HCT116 (cell line): ENCODE measurements around the gene TNXB. TPM values are rescaled to one million over a fixed set of nuclear protein-coding genes. Genes with fewer than 3 reads are reported as not detected.
"Not testable (repeated sequence)": the region's sequence is repeated elsewhere in the genome, so short reads cannot be mapped to it uniquely, and the experiment has no call there.

ENCODE experiments used
- ATAC-seq: fragments of 200-7000 bp; cut with Tn5 transposase; 2 replicates; pipeline ENCODE4 v1.9.1; 2020; ENCODE audit warnings: mild to moderate bottlenecking, moderate library complexity
- BruUV-seq: library from RNA; stranded (reverse); fragments of 400-500 nt; replicated peaks from 2 replicates; lab custom pipeline; 2021; lab: Mats Ljungman, UMichigan
- CTCF ChIA-PET: fragments of 300-600 bp; sonication (Branson Sonifier 250); formaldehyde crosslinking; loops from one replicate; lab custom pipeline; 2021; ENCODE audit warnings: antibody characterized with exemption; lab: Charles Lee
- POLR2A ChIA-PET: fragments of 300-600, 350-600 bp; sonication (Branson Sonifier 250); formaldehyde crosslinking; loops from one replicate; lab custom pipeline; 2021; ENCODE audit warnings: antibody characterized with exemption; lab: Charles Lee
- RAD21 ChIA-PET, 2 experiments: fragments of 300-600 bp; sonication (Branson Sonifier 250); formaldehyde crosslinking; loops; one replicate each; lab custom pipeline; 2023; ENCODE audit warnings: low total read pairs in 2 of 2; ENCODE audit not compliant: uncharacterized antibody in 2 of 2, unreplicated experiment in 2 of 2, low non-redundant PET in 1 of 2; lab: Charles Lee
- DNase-seq: peaks from one replicate; pipeline ENCODE4 v3.0.0-alpha.2; 2010; ENCODE audit warnings: low read depth, low spot score
- H2AFZ ChIP-seq: fragments of 200-600 bp; shearing (Covaris generic), sonication (generic); 2 replicates; pipeline ENCODE4 v1.6.1; 2017; ENCODE audit warnings: low read depth, mixed run types, mixed read lengths, antibody characterized with exemption, low read length; ENCODE audit not compliant: poor library complexity, severe bottlenecking
- H3K27ac ChIP-seq: 2 replicates; pipeline ENCODE4 v1.5.1; 2012; ENCODE audit warnings: low read depth, low read length
- H3K27me3 ChIP-seq: fragments of 200-600 bp; sonication (generic); 2 replicates; pipeline ENCODE4 v1.6.1; 2016; ENCODE audit warnings: mixed run types, low read length, mixed read lengths; ENCODE audit not compliant: insufficient read depth
- H3K36me3 ChIP-seq, 2 experiments: fragments of 200-500 bp in 1 of 2; fragments of 200-600 bp in 1 of 2; sonication (Bioruptor generic) in 1 of 2; sonication (generic) in 1 of 2; 2 replicates each; pipeline versions ENCODE4 v1.5.1 to v1.6.1; 2014 to 2016; ENCODE audit warnings: low read length in 2 of 2, inconsistent platforms in 1 of 2, mixed read lengths in 1 of 2, mixed run types in 1 of 2; ENCODE audit not compliant: insufficient read depth in 2 of 2, control insufficient read depth in 1 of 2
- H3K4me1 ChIP-seq, 2 experiments: fragments of 200-600 bp in 1 of 2; sonication (generic) in 1 of 2; 2 replicates each; pipeline versions ENCODE4 v1.5.1 to v1.6.1; 2012 to 2017; ENCODE audit warnings: low read length in 2 of 2, inconsistent platforms in 1 of 2, mild to moderate bottlenecking in 1 of 2, mixed read lengths in 1 of 2, mixed run types in 1 of 2, moderate library complexity in 1 of 2; ENCODE audit not compliant: insufficient read depth in 2 of 2, control insufficient read depth in 1 of 2
- H3K4me2 ChIP-seq: fragments of 200-600 bp; sonication (generic); 2 replicates; pipeline ENCODE4 v1.6.1; 2017; ENCODE audit warnings: mixed run types, low read length, mixed read lengths
- H3K4me3 ChIP-seq, 2 experiments: fragments of 200-600 bp in 1 of 2; sonication (generic) in 1 of 2; replicated peaks in 1 of 2; 2 replicates each; pipeline ENCODE4 v1.5.1; 2011 to 2016; ENCODE audit warnings: low read length in 2 of 2, control low read depth in 1 of 2, low read depth in 1 of 2, mild to moderate bottlenecking in 1 of 2, mixed read lengths in 1 of 2, mixed run types in 1 of 2
- H3K79me2 ChIP-seq: fragments of 200-600 bp; sonication (generic); 2 replicates; pipeline ENCODE4 v1.6.1; 2017; ENCODE audit warnings: mild to moderate bottlenecking, mixed run types, low read length, moderate library complexity, mixed read lengths; ENCODE audit not compliant: insufficient read depth
- H3K9ac ChIP-seq: fragments of 200-600 bp; sonication (generic); 2 replicates; pipeline ENCODE4 v1.6.1; 2016; ENCODE audit warnings: low read length, mixed read lengths
- H3K9me2 ChIP-seq: fragments of 200-600 bp; sonication (generic), shearing (Covaris generic); 2 replicates; pipeline ENCODE4 v1.6.1; 2017; ENCODE audit warnings: mixed run types, mild to moderate bottlenecking, moderate library complexity; ENCODE audit not compliant: insufficient read depth
- H3K9me3 ChIP-seq, 2 experiments: fragments of 200-500 bp in 1 of 2; fragments of 200-600 bp in 1 of 2; sonication (Bioruptor generic) in 1 of 2; sonication (generic) in 1 of 2; 2 replicates each; pipeline ENCODE4 v1.6.1; 2014 to 2017; ENCODE audit warnings: low read length in 2 of 2, mixed read lengths in 2 of 2, inconsistent platforms in 1 of 2, low read depth in 1 of 2, mild to moderate bottlenecking in 1 of 2, mixed run types in 1 of 2, moderate library complexity in 1 of 2; ENCODE audit not compliant: control insufficient read depth in 1 of 2, insufficient read depth in 1 of 2
- H4K20me1 ChIP-seq: fragments of 200-600 bp; sonication (generic), shearing (Covaris generic); 2 replicates; pipeline ENCODE4 v1.6.1; 2017; ENCODE audit warnings: mixed run types, mild to moderate bottlenecking, moderate library complexity; ENCODE audit not compliant: insufficient read depth
- CEBPB ChIP-seq: IDR thresholded peaks from 2 replicates; pipeline ENCODE4 v1.6.1; 2012; ENCODE audit warnings: low read depth
- FOSL1 ChIP-seq: IDR thresholded peaks from 2 replicates; pipeline ENCODE4 v1.6.1; 2012; ENCODE audit warnings: low read depth
- RAD21 ChIP-seq: IDR thresholded peaks from 2 replicates; pipeline ENCODE4 v1.6.1; 2012; ENCODE audit warnings: low read depth, mild to moderate bottlenecking
- intact Hi-C: fragments of 100-400 bp; cut with micrococcal nuclease; formaldehyde crosslinking; loops from 2 replicates; pipeline ENCODE4 v1.10.0; 2022
- total RNA-seq: library from RNA; stranded (reverse); gene quantifications from one replicate; pipeline ENCODE4 v1.2.1, GENCODE V29; 2021; ENCODE audit not compliant: unreplicated experiment
- TF ChIP-seq, protein P1 (sequence below): IDR thresholded peaks from 2 replicates; pipeline ENCODE4 v1.6.1; 2012

The TNXB gene
- total RNA-seq, 1 experiment from 2014 or later, result 8.5 TPM

DNA sequence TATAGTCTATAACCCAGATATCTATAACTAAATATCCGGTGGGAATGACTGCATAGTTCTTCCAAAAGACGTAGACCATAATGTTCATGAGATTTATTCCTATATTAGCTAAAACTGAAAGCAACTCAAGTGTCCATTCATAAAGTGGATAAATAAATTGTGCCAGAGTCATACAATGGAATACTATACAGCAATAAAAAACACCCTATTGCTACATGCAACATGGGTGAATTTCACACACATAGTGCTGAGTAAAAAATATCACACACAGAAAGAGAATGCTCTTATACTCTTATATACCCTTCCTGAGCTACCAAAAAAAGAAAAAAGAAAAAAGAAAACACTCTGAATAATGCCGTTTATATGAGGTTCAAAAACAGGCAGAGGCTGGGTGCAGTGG lies 6.9 kb downstream of the TNXB start:
- TF ChIP-seq CEBPB (no peak), RAD21 (no peak), FOSL1 (no peak)
- TF ChIP-seq, protein P1, sequence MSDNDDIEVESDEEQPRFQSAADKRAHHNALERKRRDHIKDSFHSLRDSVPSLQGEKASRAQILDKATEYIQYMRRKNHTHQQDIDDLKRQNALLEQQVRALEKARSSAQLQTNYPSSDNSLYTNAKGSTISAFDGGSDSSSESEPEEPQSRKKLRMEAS, result no peak
- Histone ChIP-seq H4K20me1 (no peaks in the 10 kb centered on the region), H3K4me3 (no peak overlapping the region), H3K9me3 (no peaks in the 10 kb centered on the region), H3K79me2 (no peaks in the 10 kb centered on the region), H3K4me1 (peaks cover 0 to 5% of the 10 kb centered on the region in 2 experiments; a peak in 2 of 4 replicates), H3K27ac (no peak overlapping the region), H3K36me3 (no peaks in the 10 kb centered on the region), H3K9me2 (no peaks in the 10 kb centered on the region), H2AFZ (no peak overlapping the region), H3K9ac (no peak overlapping the region), H3K27me3 (no peaks in the 10 kb centered on the region), H3K4me2 (no peak overlapping the region)
- intact Hi-C loops, result no loop called here
- DNase-seq, result no peak
- BruUV-seq, result no TSS peak
- ChIA-PET RAD21 (no interaction called here), CTCF (no interaction called here), POLR2A (no interaction called here)
- no peak for ATAC-seq

DNA sequence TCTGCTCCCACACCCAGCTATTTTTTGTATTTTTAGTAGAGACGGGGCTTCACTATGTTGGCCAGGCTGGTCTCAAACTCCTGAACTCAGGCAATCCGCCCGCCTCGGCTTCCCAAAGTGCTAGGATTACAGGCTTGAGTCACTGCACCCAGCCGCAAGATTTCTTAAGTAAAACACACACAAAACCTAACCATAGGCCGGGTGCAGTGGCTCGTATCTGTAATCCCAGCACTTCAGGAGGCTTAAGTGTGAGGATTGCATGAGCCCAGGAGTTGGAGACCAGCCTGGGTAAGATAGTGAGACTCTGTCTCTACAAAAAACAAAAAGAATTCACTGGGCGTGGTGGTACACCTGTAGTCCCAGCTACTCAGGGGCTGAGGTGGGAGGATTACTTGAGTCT lies 8.9 kb downstream of the TNXB start:
- CTCF ChIA-PET, H3K4me3 ChIP-seq, H3K79me2 ChIP-seq, RAD21 ChIA-PET, BruUV-seq, H3K27ac ChIP-seq, H4K20me1 ChIP-seq, H3K4me2 ChIP-seq, H3K4me1 ChIP-seq, H3K9me3 ChIP-seq, H3K9me2 ChIP-seq, H3K36me3 ChIP-seq, H2AFZ ChIP-seq, ATAC-seq, DNase-seq, H3K27me3 ChIP-seq, intact Hi-C loops, H3K9ac ChIP-seq: not testable (repeated sequence)
- POLR2A ChIA-PET, result interaction anchor here (0.7 kb wide), 1 partner anchor 145 kb away, joined by 3 read pairs; no protein-coding TSS in a partner anchor
